Neuron (in vitro differentiated cells): ENCODE data around the gene HGFAC.

ENCODE experiments used
- H2AFZ ChIP-seq: one replicate; pipeline ENCODE4 v1.6.1; 2013; ENCODE audit warnings: low read depth, mild to moderate bottlenecking, inconsistent platforms, low read length, moderate library complexity
- H3K27me3 ChIP-seq: one replicate; pipeline ENCODE4 v1.6.1; 2013; ENCODE audit warnings: low read length; ENCODE audit not compliant: insufficient read depth
- H3K36me3 ChIP-seq: one replicate; pipeline ENCODE4 v1.6.1; 2013; ENCODE audit warnings: low read length; ENCODE audit not compliant: insufficient read depth
- H3K4me1 ChIP-seq: one replicate; pipeline ENCODE4 v1.6.1; 2013; ENCODE audit warnings: low read length; ENCODE audit not compliant: insufficient read depth
- H3K4me3 ChIP-seq: 2 replicates; pipeline ENCODE4 v1.5.1; 2013; ENCODE audit warnings: mild to moderate bottlenecking, low read length, moderate library complexity
- H3K9me3 ChIP-seq: one replicate; pipeline ENCODE4 v1.6.1; 2013; ENCODE audit warnings: low read length

The HGFAC gene

GRCh38 chr4:3467601-3468031 lies 25.8 kb downstream of the HGFAC start:
- Histone ChIP-seq H3K36me3 (no peaks in the 10 kb centered on the region), H3K4me3 (no peak overlapping the region), H3K4me1 (peaks cover 16% of the 10 kb centered on the region), H3K27me3 (peaks cover 23% of the 10 kb centered on the region), H3K9me3 (peaks cover 2% of the 10 kb centered on the region), H2AFZ (no peak overlapping the region)

- peaks cover 13% of the 10 kb centered on the region for H3K4me1 ChIP-seq
- peaks cover 21% of the 10 kb centered on the region for H3K27me3 ChIP-seq
- H2AFZ ChIP-seq, result no peak overlapping the region
- no peak overlapping the region for H3K4me3 ChIP-seq
- H3K36me3 ChIP-seq, result no peaks in the 10 kb centered on the region
- peaks cover 2% of the 10 kb centered on the region for H3K9me3 ChIP-seq
Observed at GRCh38 chr4:3468154-3468553, 26.4 kb downstream of the HGFAC start.

- H3K36me3 ChIP-seq, result no peaks in the 10 kb centered on the region
- H3K4me3 ChIP-seq, result no peak overlapping the region
- H2AFZ ChIP-seq, result no peak overlapping the region
- peaks cover 21% of the 10 kb centered on the region for H3K27me3 ChIP-seq
- H3K4me1 ChIP-seq, result peaks cover 10% of the 10 kb centered on the region
- H3K9me3 ChIP-seq, result peaks cover 2% of the 10 kb centered on the region
Observed at GRCh38 chr4:3468804-3469203, 27.0 kb downstream of the HGFAC start.

GRCh38 chr4:3469386-3470243 lies 27.8 kb downstream of the HGFAC start:
- peaks cover 13% of the 10 kb centered on the region for H3K27me3 ChIP-seq
- no peak overlapping the region for H3K4me3 ChIP-seq
- peaks cover 2% of the 10 kb centered on the region for H3K9me3 ChIP-seq
- H3K4me1 ChIP-seq, result peaks cover 10% of the 10 kb centered on the region
- H3K36me3 ChIP-seq, result no peaks in the 10 kb centered on the region
- no peak overlapping the region for H2AFZ ChIP-seq

GRCh38 chr4:3470244-3471097 lies 28.7 kb downstream of the HGFAC start:
- H3K36me3 ChIP-seq, result no peaks in the 10 kb centered on the region
- no peak overlapping the region for H2AFZ ChIP-seq
- no peak overlapping the region for H3K4me3 ChIP-seq
- peaks cover 10% of the 10 kb centered on the region for H3K4me1 ChIP-seq
- H3K9me3 ChIP-seq, result peaks cover 2% of the 10 kb centered on the region
- peaks cover 5% of the 10 kb centered on the region for H3K27me3 ChIP-seq

GRCh38 chr4:3471098-3471760 lies 29.5 kb downstream of the HGFAC start:
- Histone ChIP-seq H2AFZ (no peak overlapping the region), H3K4me3 (no peak overlapping the region), H3K9me3 (peaks cover 2% of the 10 kb centered on the region), H3K4me1 (peaks cover 10% of the 10 kb centered on the region), H3K36me3 (no peaks in the 10 kb centered on the region), H3K27me3 (peaks cover 4% of the 10 kb centered on the region)

- Histone ChIP-seq H3K4me1 (peaks cover 10% of the 10 kb centered on the region), H3K27me3 (peaks cover 4% of the 10 kb centered on the region), H2AFZ (no peak overlapping the region), H3K4me3 (no peak overlapping the region), H3K36me3 (no peaks in the 10 kb centered on the region), H3K9me3 (peaks cover 2% of the 10 kb centered on the region)
Observed at GRCh38 chr4:3471886-3472285, 30.1 kb downstream of the HGFAC start.

GRCh38 chr4:3472411-3473141 lies 30.8 kb downstream of the HGFAC start:
- H3K4me3 ChIP-seq, result no peak overlapping the region
- peaks cover 14% of the 10 kb centered on the region for H3K4me1 ChIP-seq
- H3K27me3 ChIP-seq, result peaks cover 4% of the 10 kb centered on the region
- H3K9me3 ChIP-seq, result peaks cover 2% of the 10 kb centered on the region
- H3K36me3 ChIP-seq, result no peaks in the 10 kb centered on the region
- H2AFZ ChIP-seq, result no peak overlapping the region

- H3K9me3 ChIP-seq, result peaks cover 2% of the 10 kb centered on the region
- peaks cover 4% of the 10 kb centered on the region for H3K27me3 ChIP-seq
- H3K36me3 ChIP-seq, result no peaks in the 10 kb centered on the region
- no peak overlapping the region for H3K4me3 ChIP-seq
- no peak overlapping the region for H2AFZ ChIP-seq
- peaks cover 21% of the 10 kb centered on the region for H3K4me1 ChIP-seq
Observed at GRCh38 chr4:3473181-3473950, 31.6 kb downstream of the HGFAC start.

- Histone ChIP-seq H2AFZ (no peak overlapping the region), H3K36me3 (no peaks in the 10 kb centered on the region), H3K4me1 (peaks cover 25% of the 10 kb centered on the region), H3K4me3 (no peak overlapping the region), H3K27me3 (peaks cover 4% of the 10 kb centered on the region), H3K9me3 (peaks cover 2% of the 10 kb centered on the region)
Observed at GRCh38 chr4:3473996-3474765, 32.4 kb downstream of the HGFAC start.

- H3K9me3 ChIP-seq, result peaks cover 2% of the 10 kb centered on the region
- no peaks in the 10 kb centered on the region for H3K36me3 ChIP-seq
- no peak overlapping the region for H2AFZ ChIP-seq
- H3K4me3 ChIP-seq, result no peak overlapping the region
- H3K27me3 ChIP-seq, result peaks cover 4% of the 10 kb centered on the region
- H3K4me1 ChIP-seq, result peaks cover 18% of the 10 kb centered on the region
Observed at GRCh38 chr4:3475041-3475712, 33.4 kb downstream of the HGFAC start.
